Measurements from ENCODE around the gene DIABLO.

DIABLO gene

GRCh38 chr12:122202017-122202416, 23.8 kb downstream of the DIABLO start:
- no peaks in the 10 kb centered on the region for H3K27me3 ChIP-seq (ENCODE audit: control insufficient read depth, insufficient read depth, low read length)
- no peaks in the 10 kb centered on the region for H3K79me2 ChIP-seq
- TF ChIP-seq CTCF (IDR thresholded peaks at IDR 0.05): no peak
- H3K4me3 ChIP-seq (ENCODE audit: low read depth, low read length): no peak overlapping the region
- H3K27ac ChIP-seq: no peak overlapping the region
- H3K9ac ChIP-seq: no peak overlapping the region
- no peaks in the 10 kb centered on the region for H3K36me3 ChIP-seq (ENCODE audit: control insufficient read depth, insufficient read depth, low read length)
- H3K4me2 ChIP-seq (ENCODE audit: low read length): no peak overlapping the region
- H3K9me3 ChIP-seq (ENCODE audit: control insufficient read depth, low read length): no peaks in the 10 kb centered on the region
- H3K4me1 ChIP-seq: no peaks in the 10 kb centered on the region
- H2AFZ ChIP-seq: no peak overlapping the region

- no peak overlapping the region for H3K4me3 ChIP-seq (ENCODE audit: low read depth, low read length)
- no peaks in the 10 kb centered on the region for H3K79me2 ChIP-seq
- H3K27me3 ChIP-seq (ENCODE audit: control insufficient read depth, insufficient read depth, low read length): no peaks in the 10 kb centered on the region
- H3K36me3 ChIP-seq (ENCODE audit: control insufficient read depth, insufficient read depth, low read length): no peaks in the 10 kb centered on the region
- no peaks in the 10 kb centered on the region for H3K4me1 ChIP-seq
- no peaks in the 10 kb centered on the region for H3K9me3 ChIP-seq (ENCODE audit: control insufficient read depth, low read length)
- H3K27ac ChIP-seq: no peak overlapping the region
- H3K9ac ChIP-seq: no peak overlapping the region
- no peak overlapping the region for H3K4me2 ChIP-seq (ENCODE audit: low read length)
- no peak for TF ChIP-seq CTCF (IDR thresholded peaks at IDR 0.05)
- no peak overlapping the region for H2AFZ ChIP-seq
Measured at GRCh38 chr12:122201381-122201780, 24.5 kb downstream of the DIABLO start.

DNA sequence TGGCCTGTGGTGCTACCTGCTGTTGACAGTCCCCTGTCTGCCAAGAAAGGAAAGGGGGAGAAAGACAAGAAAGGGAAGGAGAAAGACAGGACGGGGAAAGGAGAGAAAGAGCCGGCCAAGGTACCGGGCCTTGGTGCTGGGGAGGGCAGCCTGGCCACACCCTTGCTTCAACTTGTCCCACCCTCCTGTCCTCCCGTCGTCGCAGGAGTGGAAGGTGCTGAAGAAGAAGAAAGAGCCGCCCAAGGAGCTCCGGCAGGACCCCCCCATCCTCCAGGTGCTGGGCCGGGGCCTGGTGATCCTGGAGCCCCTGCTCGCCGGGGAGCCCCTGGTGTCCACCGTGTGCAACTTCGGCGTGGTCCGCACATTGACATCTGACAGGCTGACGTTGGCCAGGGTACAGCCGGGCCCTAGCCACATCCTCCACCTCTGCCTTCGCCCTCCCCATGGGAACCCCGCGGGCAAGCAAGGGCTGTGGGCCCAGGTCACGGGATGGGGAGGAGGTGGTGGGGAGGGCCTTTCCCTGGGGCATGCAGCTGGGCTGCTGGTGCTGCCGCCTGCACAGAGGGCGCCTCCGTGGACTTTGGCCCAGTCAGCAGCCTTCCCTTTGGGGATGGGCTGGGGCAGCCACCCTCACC, 25.2 kb downstream of the DIABLO start:
- Histone ChIP-seq H3K4me3 (ENCODE audit: low read depth, low read length) (no peak overlapping the region), H3K4me1 (no peaks in the 10 kb centered on the region), H3K27me3 (ENCODE audit: control insufficient read depth, insufficient read depth, low read length) (no peaks in the 10 kb centered on the region), H3K4me2 (ENCODE audit: low read length) (no peak overlapping the region), H3K79me2 (no peaks in the 10 kb centered on the region), H3K36me3 (ENCODE audit: control insufficient read depth, insufficient read depth, low read length) (no peaks in the 10 kb centered on the region), H3K9ac (no peak overlapping the region), H3K9me3 (ENCODE audit: control insufficient read depth, low read length) (no peaks in the 10 kb centered on the region), H2AFZ (no peak overlapping the region), H3K27ac (no peak overlapping the region)
- no peak for TF ChIP-seq CTCF (IDR thresholded peaks at IDR 0.05)

DNA sequence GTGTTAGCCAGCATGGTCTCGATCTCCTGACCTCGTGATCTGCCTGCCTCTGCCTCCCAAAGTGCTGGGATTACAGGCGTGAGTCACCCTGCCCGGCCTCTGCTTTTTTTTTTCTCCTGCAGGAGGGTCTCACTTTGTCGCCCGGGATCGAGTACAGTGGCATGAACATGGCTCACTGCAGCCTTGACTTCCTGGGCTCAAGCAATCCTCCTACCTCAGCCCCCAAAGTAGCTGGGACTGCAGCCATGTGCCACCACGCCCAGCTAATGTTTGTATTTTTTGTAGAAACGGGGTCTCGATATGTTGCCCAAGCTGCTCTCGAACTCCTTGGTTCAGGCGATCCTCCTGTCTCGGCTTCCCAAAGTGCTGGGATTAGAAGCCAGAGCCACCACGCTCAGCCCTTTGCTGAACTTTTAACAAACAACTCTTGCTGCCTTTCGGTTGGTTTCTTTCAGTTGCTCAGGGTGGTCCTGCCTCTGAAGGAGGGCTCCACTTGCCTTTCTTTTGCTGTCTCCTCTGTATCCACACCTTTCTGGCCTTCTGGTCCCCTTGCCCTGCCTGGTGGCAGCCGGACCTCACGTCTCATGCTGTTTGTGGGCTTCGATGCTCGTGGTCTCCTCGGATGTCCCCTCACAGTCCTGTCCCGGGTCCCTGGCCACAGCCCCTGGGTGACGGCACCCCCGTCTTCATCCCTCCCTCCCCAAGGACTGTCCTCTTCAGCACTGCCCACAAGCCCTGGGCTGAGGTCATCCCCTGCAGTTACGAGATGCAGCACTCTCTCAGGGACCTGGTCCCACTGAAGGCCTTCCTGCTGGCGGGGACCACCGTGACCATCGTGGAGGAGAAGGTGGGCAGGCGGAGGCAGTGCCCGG, 26.1 kb downstream of the DIABLO start:
- TF ChIP-seq CTCF (IDR thresholded peaks at IDR 0.05): no peak
- Histone ChIP-seq H3K79me2 (no peaks in the 10 kb centered on the region), H3K9ac (no peak overlapping the region), H3K27me3 (ENCODE audit: control insufficient read depth, insufficient read depth, low read length) (no peaks in the 10 kb centered on the region), H3K4me1 (no peaks in the 10 kb centered on the region), H3K4me3 (ENCODE audit: low read depth, low read length) (no peak overlapping the region), H3K27ac (no peak overlapping the region), H3K4me2 (ENCODE audit: low read length) (no peak overlapping the region), H3K9me3 (ENCODE audit: control insufficient read depth, low read length) (no peaks in the 10 kb centered on the region), H2AFZ (no peak overlapping the region), H3K36me3 (ENCODE audit: control insufficient read depth, insufficient read depth, low read length) (no peaks in the 10 kb centered on the region)
